ENCODE data around the gene PAGR1. TPM values are rescaled to one million over a fixed set of nuclear protein-coding genes. Genes with fewer than 3 reads are reported as not detected.

The PAGR1 gene
- total and polyA plus RNA-seq, 2 of the 13 experiments (the other 11 are each of a cell fraction or from before 2014, with no cell fraction given) = 9.8 to 66.4 TPM

DNA sequence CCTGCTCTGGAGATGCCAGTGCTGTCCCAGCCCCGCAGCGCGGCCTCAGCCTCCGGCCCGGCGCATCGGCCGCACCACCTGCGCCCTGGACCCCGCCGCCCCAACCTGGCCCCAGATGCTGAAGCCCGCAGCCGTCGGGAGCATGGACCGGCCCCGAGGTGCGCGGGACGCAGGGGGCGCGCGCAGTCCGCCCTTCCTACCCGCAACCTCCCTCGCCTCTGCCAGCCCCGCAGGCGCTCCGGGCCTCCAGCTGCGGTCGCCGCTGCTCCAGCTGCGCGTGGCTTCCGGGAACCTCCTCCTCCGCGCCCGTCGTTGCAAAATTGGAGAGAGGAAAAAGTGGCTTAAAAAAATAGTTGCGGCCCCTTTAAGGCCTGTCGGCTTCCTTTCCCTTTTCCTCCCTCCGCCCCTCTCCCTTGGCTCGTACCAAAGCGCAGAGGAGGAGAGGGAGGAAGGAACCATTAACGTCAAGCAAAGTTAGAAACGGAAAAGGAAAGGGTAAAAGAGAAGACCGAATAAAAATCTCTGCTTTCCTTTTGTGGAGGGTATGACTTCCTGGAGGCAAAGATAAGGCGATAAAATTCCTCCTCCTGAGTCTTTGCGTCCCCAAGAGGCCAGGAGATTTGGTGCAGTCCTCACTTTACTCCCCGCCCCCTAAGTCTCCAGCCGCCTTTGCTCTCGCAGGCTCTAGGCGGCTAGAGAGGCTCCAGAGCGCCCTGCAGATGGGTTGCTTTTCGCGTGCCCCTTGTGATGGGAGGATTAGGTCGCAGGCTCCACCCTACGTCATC lies 47.1 kb downstream of the PAGR1 start, which contains the start of gene CDIPT (continued):
- peak; percentile 74; the same call in 1 of the 2 replicates for TF ChIP-seq ZNF891 (CRISPR knock-in tag; IDR thresholded peaks at IDR 0.05)
- TF ChIP-seq, protein P1, sequence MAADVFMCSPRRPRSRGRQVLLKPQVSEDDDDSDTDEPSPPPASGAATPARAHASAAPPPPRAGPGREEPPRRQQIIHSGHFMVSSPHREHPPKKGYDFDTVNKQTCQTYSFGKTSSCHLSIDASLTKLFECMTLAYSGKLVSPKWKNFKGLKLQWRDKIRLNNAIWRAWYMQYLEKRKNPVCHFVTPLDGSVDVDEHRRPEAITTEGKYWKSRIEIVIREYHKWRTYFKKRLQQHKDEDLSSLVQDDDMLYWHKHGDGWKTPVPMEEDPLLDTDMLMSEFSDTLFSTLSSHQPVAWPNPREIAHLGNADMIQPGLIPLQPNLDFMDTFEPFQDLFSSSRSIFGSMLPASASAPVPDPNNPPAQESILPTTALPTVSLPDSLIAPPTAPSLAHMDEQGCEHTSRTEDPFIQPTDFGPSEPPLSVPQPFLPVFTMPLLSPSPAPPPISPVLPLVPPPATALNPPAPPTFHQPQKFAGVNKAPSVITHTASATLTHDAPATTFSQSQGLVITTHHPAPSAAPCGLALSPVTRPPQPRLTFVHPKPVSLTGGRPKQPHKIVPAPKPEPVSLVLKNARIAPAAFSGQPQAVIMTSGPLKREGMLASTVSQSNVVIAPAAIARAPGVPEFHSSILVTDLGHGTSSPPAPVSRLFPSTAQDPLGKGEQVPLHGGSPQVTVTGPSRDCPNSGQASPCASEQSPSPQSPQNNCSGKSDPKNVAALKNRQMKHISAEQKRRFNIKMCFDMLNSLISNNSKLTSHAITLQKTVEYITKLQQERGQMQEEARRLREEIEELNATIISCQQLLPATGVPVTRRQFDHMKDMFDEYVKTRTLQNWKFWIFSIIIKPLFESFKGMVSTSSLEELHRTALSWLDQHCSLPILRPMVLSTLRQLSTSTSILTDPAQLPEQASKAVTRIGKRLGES (CRISPR knock-in tag; IDR thresholded peaks at IDR 0.05; ENCODE audit: borderline replicate concordance) = no peak
- no peak; the same call in 1 of the 2 replicates for TF ChIP-seq ZNF292 (CRISPR knock-in tag; IDR thresholded peaks at IDR 0.05; ENCODE audit: borderline replicate concordance, low read depth)
- TF ChIP-seq ISL2 (CRISPR knock-in tag; IDR thresholded peaks at IDR 0.05) = peak; percentile 62; the same call in 1 of the 2 replicates
- TF ChIP-seq ZMYM3 (CRISPR knock-in tag; IDR thresholded peaks at IDR 0.05) = peak; percentile 71
- TF ChIP-seq HNRNPUL1 (IDR thresholded peaks at IDR 0.05; ENCODE audit: low read depth, low read length) = no peak
- TF ChIP-seq ZNF256 (CRISPR knock-in tag; conservative IDR thresholded peaks at IDR 0.05) = peak; percentile 48
- TF ChIP-seq TEAD2 (CRISPR knock-in tag; IDR thresholded peaks at IDR 0.05) = no peak
- no peak for TF ChIP-seq SMAD9 (CRISPR knock-in tag; IDR thresholded peaks at IDR 0.05)
- no peak; the same call in 1 of the 2 replicates for TF ChIP-seq ZFP82 (CRISPR knock-in tag; IDR thresholded peaks at IDR 0.05; ENCODE audit: borderline replicate concordance)
- no peak for TF ChIP-seq RORA (CRISPR knock-in tag; IDR thresholded peaks at IDR 0.05)
- no peak for TF ChIP-seq SETDB1 (CRISPR knock-in tag; IDR thresholded peaks at IDR 0.05; ENCODE audit: borderline replicate concordance)
- no peak for TF ChIP-seq IKZF1 (IDR thresholded peaks at IDR 0.05)
- TF ChIP-seq, protein P2, sequence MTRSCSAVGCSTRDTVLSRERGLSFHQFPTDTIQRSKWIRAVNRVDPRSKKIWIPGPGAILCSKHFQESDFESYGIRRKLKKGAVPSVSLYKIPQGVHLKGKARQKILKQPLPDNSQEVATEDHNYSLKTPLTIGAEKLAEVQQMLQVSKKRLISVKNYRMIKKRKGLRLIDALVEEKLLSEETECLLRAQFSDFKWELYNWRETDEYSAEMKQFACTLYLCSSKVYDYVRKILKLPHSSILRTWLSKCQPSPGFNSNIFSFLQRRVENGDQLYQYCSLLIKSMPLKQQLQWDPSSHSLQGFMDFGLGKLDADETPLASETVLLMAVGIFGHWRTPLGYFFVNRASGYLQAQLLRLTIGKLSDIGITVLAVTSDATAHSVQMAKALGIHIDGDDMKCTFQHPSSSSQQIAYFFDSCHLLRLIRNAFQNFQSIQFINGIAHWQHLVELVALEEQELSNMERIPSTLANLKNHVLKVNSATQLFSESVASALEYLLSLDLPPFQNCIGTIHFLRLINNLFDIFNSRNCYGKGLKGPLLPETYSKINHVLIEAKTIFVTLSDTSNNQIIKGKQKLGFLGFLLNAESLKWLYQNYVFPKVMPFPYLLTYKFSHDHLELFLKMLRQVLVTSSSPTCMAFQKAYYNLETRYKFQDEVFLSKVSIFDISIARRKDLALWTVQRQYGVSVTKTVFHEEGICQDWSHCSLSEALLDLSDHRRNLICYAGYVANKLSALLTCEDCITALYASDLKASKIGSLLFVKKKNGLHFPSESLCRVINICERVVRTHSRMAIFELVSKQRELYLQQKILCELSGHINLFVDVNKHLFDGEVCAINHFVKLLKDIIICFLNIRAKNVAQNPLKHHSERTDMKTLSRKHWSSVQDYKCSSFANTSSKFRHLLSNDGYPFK (CRISPR knock-in tag; IDR thresholded peaks at IDR 0.05; ENCODE audit: borderline replicate concordance) = no peak; the same call in 1 of the 2 replicates
- peak; percentile 30 for TF ChIP-seq ZNF883 (CRISPR knock-in tag; IDR thresholded peaks at IDR 0.05; ENCODE audit: not compliant biosample characterization)
- no peak for TF ChIP-seq ARNT (IDR thresholded peaks at IDR 0.05)
- TF ChIP-seq ZFYVE20 (CRISPR knock-in tag; IDR thresholded peaks at IDR 0.05; ENCODE audit: borderline replicate concordance, low read depth) = no peak
- TF ChIP-seq ZNF605 (CRISPR knock-in tag; IDR thresholded peaks at IDR 0.05) = no peak
- peak; percentile 52; the same call in 1 of the 2 replicates for TF ChIP-seq CBFB (CRISPR knock-in tag; IDR thresholded peaks at IDR 0.05)
- TF ChIP-seq SSRP1 (CRISPR knock-in tag; IDR thresholded peaks at IDR 0.05) = no peak
- no peak for TF ChIP-seq FOXJ3 (CRISPR knock-in tag; IDR thresholded peaks at IDR 0.05; ENCODE audit: borderline replicate concordance)
- TF ChIP-seq, protein P3, sequence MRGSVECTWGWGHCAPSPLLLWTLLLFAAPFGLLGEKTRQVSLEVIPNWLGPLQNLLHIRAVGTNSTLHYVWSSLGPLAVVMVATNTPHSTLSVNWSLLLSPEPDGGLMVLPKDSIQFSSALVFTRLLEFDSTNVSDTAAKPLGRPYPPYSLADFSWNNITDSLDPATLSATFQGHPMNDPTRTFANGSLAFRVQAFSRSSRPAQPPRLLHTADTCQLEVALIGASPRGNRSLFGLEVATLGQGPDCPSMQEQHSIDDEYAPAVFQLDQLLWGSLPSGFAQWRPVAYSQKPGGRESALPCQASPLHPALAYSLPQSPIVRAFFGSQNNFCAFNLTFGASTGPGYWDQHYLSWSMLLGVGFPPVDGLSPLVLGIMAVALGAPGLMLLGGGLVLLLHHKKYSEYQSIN (CRISPR knock-in tag; IDR thresholded peaks at IDR 0.05; ENCODE audit: borderline replicate concordance) = no peak
- peak; percentile 89 for TF ChIP-seq ZEB1 (IDR thresholded peaks at IDR 0.05; ENCODE audit: insufficient replicate concordance, low read depth)
- TF ChIP-seq GABPA (IDR thresholded peaks at IDR 0.05; ENCODE audit: low read depth, low read length) = no peak
- peak; percentile 79 for TF ChIP-seq GABPA (CRISPR knock-in tag; IDR thresholded peaks at IDR 0.05; ENCODE audit: low read depth)

Measured in HepG2 (cell line).